HK-2 (cell line): ENCODE results near the gene SLC35F6.
"Not testable (repeated sequence)": the region's sequence is repeated elsewhere in the genome, so short reads cannot be mapped to it uniquely, and the experiment has no call there.

Source experiments
- DNase-seq: peaks from one replicate; pipeline ENCODE4 v3.0.0-alpha.2; 2018; ENCODE audit not compliant: unreplicated experiment

Gene SLC35F6

DNA sequence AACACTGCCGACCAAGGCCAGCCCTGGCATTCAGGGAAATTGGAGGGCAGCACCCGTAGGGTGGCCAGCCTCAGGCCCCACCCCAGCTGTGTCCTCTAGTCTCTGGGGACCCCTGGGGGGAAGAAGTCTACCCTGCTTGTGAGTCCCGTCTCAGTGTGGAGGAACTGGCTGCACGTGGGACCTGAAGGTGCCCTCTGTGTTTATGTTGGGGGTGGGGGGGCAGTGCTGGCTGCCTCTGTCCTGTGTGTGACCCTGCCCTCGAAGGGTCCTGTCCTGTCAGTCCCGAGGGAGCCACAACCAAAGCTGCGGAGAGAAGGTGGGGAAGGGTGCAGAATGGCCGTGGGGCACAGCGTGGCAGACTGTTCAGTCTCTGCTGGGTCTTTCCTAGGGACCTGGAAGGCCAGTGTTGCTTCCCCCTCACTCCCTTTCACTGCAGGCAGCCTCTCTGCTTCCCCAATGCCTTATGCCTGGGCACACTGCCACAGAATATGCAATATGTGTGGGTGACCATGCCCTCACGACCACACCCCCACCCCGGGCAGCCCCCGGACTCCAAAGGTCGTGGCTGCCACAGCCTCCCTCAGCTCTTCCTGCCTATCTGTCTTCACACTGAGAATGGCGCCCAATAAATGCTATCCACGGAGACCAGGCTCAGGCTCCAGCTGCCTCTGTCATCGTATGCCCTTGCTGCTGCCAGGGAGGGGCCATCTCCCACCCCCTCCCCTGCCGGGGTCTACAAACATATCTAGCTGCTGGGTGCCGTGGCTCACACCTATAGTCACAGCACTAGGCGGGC is 33.3 kb upstream of the SLC35F6 start:
- no peak for DNase-seq

DNA sequence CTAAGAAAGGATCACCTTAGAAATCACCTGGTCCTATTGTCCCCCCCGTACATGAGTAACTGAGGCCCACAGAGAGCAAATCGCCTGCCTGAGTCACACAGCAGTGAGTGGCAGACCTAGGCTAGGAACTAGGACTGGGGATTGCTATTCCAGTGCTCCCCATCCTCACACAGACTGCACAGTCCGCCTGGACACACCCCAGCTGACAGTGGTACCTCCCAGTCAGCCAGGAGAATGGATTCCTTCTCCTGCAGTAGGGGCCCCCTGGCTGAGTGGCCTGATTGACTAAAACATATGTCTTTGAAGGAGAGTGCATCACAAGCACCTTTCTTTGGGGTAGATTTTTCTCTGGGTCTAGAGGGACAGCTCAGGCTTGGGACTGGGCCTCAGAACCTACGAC is 32.4 kb upstream of the SLC35F6 start:
- no peak for DNase-seq

DNA sequence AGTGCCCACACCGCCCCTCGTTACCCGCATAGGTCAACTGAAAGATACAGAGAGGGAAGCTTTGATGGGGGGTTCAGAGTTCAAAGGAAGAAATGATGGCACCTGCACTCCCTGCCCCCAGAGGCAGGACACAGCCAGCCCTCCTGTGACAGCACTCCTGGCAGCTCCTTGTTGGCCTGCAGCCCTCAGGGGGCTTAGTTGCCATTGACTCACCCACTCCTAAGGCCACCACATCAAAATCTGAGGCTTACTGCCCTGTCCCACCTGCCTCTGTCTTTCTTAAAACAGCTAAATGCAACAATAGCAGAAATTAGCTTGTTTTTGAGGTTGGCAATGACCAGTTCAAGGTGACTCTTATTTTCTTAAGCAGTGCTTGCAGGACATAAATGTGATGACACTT is 31.6 kb upstream of the SLC35F6 start:
- DNase-seq = no peak

DNA sequence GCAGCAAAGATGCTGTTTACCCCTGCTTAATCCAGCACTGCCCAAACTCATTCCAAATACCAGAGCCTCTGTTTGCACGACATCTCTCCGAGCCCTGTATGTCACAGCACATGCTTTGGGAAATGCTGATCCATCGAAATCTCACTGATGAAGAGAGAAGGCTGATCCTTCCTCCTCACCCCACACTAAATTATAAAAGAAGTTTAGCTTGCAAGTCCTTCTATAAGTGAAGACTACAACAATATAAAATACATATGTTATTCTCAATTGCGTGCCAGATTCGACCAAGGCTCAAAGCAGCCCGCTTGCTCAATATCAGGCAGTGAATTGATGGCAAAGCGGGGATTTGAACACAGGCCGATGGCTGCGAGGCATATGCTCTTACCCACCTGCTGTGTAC is 30.7 kb upstream of the SLC35F6 start:
- no peak for DNase-seq

DNA sequence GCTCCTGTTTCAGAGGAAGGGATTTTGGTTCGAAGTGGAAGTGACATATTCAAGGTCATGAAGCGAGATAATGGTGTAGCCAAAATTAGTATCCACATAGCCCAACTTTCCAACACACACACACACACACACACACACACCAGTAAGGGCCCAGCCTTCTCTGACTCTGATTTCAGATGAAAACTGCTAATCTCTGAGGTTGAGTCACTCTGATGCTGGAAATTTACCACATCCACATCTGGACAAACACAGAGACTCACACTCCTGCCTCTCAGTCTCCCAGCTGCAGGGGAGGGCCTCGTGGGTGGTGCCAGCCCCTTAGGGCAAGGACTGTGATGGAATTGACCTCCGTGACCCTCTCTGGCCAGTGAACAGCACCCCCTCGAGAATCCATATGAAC is 29.0 kb upstream of the SLC35F6 start:
- DNase-seq = no peak

DNA sequence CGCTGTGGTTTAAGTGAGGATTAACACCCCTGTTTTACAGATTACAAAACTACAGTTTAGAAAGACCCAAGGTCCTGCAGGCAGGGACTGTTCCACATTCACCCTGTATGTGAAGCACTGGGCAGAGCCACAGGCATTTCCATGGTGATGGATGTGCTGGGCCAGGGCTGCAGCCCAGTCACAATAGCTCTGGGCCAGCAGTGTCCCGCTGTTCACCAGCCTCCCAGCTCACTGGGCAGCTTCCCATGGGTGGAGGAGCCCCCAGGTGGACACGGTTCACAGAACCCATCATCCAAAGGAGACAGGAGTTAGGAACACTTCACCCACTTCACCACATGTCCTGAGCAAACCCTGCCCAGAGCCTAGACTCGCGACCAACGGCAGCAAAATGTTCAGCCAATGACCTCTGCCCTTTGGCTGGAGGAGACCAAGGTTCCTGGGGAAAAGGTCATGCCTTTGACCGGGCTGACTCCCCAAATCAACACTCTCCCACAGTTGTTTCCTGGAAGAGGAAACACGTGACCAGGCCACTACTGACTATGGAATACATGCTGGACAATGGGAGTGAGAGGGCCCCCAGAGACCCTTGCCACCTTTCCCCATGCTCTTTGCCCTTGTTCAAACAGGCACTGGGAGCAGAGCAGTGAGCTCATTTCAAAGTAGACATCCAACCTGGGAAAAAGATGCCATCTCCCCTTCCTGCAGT is 28.0 kb upstream of the SLC35F6 start:
- DNase-seq = no peak

DNA sequence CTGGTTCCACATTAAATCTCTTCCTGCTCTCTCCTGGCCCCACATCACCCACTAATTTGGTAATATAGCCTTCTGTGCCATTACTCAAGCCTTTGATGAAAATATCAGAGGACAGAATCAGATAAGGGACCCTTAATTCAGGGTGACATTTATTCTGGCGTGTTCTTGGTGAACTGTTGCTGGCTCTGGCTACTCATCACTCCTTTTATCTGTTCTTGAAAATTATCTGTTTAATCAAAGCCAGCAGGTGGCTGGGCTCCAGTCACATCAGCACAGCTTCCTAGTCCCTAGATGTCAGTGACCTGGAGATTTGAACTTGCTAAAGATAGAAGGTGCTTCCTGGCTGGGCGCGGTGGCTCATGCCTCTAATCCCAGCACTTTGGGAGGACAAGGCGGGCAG is 26.9 kb upstream of the SLC35F6 start:
- DNase-seq = no peak

DNA sequence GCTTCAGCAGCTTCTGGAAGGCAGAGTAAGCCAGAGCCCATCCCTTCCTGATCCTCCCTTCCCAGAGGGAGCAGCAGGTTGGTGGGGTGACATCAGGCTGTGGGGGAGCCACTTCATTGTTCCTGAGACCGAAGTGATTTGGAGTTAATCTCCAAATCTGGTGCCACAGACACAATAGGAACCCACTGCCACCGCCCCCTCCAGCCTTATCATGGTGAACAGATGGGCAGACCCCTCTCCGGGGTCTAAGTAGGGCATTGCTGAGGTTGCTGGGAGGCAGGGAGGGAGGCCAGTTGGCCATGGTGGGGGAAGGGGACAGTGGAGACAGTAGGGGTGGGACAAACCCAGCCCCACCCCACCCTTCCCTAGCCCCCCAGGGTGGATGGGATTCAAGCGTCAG is 25.6 kb upstream of the SLC35F6 start:
- DNase-seq = no peak

DNA sequence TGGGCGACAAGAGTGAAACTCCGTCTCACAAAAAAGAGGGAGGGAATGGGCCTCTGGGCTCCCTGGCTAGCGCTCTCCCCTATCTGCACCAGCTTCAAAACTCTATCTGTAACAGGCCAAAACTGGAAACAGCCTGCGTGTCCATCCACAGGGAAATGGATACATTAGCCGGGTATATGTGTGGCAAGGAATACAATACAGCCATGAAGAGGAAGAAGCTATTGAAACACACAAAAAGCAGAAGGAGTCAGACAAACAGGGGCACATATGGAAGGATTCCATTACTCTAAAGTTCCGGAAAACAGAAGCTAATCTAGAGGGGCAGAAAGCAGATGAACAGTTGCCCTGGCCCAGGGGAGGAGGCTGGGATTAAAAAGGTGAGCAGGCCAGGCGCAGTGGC is 24.6 kb upstream of the SLC35F6 start:
- DNase-seq = no peak

DNA sequence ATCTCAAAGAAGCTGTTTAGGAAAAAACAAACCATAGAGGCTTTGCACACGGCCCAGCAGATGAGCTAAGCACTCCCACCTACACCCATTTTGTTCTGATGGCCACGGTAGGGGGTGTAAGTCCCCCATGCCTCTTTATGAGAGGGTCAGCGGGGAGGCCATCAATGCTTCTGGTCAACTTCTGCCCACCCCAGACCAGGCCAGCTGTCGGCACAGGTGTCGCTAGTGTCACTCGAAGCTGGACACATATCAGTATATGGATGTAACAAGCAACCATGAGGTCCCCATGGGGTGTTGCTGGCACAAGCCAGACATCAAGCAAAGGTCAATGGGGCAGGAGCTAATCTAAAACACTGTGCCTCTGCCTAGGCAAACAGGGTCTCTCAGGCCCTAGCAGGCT is 23.7 kb upstream of the SLC35F6 start:
- no peak for DNase-seq

DNA sequence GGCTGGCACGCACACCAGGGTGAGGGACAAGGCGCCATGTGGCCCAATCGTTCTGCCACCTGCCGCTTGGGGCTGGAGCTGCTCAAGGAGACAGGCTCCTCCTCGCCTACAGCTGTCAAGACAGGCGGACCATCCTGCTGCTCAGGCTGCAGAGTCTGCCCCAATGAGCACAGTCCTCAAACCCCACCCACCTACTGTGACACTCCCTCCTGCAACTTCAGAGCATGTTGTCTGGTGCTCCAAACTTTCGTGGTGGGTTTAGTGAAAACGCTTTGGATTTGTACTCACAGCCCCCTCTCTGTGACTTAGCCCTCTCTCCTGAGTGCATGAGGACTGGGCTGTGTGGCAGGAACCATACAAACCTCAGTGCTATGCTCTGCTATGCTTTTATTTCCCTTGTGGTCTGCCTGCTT is 23.2 kb upstream of the SLC35F6 start:
- no peak for DNase-seq

DNA sequence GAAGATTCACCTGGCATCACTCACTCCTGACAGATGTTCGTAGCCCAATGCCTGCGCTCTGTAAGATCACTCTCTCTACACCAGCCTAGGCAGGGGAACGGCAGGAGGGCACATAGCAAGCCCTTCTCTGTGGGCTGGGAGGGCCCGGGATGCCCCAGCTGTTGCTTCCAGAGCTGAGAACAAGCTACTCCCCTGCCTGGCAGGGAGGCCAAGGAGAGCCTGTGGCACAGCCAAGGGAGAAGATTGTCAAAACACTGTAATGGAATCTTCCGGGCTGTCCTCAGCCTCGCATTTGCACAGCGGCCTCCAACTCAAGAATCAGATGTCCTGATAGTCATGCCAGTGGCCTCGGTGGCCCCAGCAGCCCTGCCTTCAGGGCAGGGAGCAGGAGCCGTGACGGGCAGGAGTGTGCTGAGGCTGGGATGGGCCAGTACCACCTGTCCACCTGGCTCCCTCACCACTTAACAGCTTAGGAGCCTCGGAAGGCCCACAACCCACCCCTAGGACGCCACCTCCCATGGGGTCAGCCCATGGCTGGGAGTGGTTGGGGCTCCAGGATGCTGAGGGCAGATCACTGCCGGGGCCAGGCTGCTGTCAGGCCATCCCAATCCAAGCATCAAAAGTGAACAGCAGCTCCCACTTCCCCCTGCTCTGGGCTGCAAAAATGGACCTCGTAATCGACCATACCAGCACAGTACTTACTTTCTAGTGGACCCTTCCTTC is 21.9 kb upstream of the SLC35F6 start:
- no peak for DNase-seq

DNA sequence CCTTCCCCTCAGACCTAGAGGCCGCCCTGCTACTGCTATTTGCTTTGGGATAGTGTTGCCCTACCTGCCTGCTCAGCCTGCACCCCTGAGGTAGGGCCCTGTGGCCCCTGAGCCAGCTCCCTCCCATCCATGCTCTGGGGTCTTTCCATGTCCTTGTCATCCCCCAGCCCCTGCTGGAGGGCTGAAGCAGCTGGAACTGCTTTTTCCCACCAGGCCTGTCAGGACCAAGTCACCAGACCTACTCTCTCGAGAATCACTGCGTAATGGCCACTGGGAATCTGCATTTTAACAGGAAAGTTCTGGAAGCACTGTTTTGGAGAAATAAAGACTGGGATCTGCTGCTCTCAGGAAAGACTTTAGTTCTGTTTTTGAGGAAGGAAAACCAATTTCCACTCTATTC is 20.2 kb upstream of the SLC35F6 start:
- no peak for DNase-seq

DNA sequence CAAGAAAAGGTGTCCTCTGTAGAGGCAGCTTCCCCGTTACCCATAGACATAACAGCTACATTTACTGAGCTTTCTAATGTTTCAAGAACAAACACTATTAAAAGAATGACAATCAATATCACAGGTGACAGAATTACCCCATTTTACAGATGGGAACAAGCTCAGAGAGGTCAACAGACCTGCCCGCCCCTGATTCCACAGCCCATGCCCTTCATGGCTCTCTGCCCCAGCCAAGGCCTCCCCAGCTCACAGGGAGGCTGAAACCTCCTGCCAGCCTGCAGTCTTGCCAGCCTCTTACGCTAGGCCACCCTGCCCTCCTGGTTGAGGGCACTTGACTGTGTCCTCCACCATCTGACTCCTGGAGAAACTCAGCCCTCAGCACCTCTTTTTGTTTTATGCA is 19.1 kb upstream of the SLC35F6 start:
- DNase-seq = no peak

DNA sequence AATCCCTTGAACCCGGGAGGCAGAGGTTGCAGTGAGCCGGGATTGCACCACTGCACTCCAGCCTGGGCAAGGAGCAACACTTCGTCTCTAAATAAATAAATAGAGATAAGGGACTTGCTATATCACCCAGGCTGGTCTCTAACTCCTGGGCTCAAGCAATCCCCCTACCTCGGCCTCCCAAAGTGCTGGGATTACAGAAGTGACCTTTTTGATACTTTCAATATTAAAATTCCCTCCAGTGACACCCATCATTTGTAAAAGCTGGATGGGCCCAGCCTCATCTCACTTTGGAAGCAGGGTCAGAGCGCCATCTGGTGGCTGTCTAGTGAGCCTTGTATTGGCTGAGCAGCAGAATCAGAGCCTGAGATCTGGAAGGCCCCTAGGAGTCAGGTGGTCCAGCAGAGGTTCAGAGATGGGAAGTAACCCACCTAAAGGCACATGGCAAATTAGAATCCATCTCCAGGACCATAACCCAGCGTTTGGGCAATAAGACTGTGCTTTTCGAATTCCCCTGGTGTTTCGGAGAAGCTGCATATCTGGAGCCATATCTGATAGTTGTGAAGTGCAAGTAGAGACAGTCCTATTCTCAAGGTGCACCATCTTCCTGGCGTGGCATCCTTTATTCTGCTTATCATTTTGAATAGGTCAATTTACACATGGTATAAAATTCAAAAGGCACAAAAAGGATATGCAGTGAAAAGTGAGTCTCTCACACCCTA is 18.3 kb upstream of the SLC35F6 start:
- DNase-seq = peak; percentile 83

DNA sequence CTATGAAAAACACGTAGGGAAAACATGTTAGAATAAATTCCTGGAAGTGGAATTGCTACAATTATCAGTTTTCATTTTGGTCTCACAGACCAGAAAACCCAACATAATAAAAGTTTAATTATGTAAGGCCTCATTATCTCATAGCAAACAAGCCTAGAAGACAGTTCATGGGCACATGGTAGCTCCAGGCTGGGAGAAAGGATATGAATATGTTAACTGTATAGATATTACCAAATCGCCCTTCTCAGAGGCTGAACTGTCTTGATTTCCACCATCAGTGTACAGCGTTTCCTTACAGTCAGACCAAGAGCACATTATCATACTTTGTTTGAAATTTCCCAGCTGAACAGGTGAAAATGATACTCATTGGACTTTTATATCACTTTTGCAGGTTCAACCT is 17.1 kb upstream of the SLC35F6 start:
- DNase-seq = no peak

DNA sequence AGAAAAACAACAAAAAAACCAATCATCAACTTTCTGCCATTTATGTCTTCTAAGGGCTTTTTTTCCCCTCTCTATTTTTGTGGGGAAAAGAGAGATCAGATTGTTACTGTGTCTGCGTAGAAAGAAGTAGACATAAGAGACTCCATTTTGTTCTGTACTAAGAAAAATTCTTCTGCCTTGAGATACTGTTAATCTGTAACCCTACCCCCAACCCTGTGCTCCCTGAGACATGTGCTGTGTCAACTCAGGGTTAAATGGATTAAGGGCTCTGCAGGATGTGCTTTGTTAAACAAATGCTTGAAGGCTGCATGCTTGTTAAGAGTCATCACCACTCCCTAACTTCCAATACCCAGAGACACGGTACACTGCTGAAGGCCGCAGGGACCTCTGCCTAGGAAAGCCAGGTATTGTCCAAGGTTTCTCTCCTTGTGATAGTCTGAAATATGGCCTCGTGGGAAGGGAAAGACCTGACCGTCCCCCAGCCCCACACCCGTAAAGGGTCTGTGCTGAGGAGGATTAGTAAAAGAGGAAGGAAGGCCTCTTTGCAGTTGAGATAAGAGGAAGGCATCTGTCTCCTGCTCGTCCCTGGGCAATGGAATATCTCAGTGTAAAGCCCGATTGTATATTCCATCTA is 14.2 kb upstream of the SLC35F6 start:
- DNase-seq = peak; percentile 34

DNA sequence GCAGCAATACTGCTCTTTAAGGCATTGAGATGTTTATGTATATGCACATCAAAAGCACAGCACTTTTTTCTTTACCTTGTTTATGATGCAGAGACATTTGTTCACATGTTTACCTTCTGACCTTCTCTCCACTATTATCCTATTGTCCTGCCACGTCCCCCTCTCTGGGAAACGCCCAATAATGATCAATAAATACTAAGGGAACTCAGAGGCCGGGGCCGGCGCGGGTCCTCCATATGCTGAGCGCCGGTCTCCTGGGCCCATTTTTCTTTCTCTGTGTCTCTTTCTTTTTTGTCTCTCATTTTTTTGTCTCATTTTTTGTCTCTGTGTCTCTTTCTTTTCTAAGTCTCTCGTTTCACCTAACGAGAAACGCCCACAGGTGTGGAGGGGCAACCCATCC is 13.6 kb upstream of the SLC35F6 start:
- DNase-seq = not testable (repeated sequence)

DNA sequence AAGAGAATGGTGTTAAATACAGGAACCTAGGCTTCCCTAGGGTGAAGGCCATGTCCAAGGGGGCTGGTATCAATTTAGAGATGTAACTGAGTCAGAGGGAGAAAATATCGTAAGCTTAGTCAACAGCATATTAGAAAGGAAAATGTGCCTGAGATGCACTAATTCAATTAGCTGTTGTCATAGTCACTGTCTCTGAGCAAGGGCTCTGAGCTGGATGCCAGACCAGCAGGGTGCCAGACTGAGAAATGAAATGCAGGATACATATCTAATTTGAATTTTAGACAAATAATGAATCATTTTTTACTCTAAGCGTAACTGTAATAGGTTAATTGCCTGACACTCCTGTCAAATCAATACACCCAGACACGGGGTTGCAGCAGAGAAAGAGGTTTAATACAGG is 11.4 kb upstream of the SLC35F6 start:
- no peak for DNase-seq

DNA sequence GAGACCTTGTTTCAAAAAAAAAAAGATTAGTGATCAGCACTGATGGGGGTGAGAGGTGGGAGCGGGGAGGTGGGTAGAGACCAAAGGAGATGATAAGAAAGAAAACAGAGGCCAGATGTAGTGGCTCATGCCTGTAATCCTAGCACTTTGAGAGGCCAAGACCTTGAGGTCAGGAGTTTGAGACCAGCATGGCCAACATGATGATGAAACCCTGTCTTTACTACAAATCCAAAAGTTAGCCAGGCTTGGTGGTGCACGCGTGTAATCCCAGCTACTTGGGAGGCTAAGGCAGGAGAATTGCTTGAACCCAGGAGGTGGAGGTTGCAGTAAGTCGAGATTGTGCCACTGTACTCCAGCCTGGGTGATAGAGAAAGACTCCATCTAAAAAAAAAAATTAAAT is 9.5 kb upstream of the SLC35F6 start:
- DNase-seq = no peak

DNA sequence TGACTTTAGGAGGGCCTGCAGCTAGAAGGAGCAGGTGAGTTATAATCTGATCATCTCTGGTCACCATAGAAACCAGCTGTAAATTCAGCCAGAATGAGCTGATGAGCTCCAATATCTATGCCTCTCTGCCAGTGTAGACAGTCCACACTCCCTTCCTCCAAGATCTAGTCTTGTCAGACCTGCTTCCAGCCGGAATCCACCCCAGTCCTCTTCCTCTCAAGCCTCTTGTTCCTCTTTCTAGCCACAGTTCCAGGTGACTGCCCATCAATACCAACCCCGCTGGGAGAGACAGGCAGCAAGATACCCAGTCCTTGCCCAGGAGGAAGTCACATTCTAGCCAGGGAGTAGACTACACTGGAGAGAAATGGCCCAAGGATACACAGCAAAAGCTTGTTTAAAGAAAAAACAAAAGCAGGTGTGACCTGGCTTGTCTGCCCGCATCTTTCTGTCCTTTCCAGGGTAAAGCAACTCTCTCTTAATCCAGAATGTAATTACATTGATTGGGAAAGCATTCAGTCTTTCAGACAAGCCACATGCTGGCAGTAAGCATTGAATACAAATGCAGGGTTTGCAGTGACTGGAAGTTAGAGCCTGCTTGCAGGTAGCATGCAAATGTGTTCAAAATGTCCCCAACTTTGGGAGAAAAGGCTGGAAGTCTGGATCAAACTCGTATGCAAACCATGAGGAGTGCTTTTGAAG is 9.0 kb upstream of the SLC35F6 start:
- peak; percentile 51 for DNase-seq
